ENCODE results near the gene ZNF664.

GRCh38 chr12:123966596-123966995, 6.4 kb upstream of the ZNF664 start:
- TF ChIP-seq CTCF (IDR thresholded peaks at IDR 0.05) (no peak), POLR2A (IDR thresholded peaks at IDR 0.05) (no peak)
